GM12891 (cell line): ENCODE data around the gene STPG1.

Source experiments
- POLR2A ChIP-seq: IDR thresholded peaks from 2 replicates; pipeline ENCODE4 v1.6.1; 2011; ENCODE audit warnings: low read depth, low read length, control low read depth
- POLR2AphosphoS5 ChIP-seq: IDR thresholded peaks from 2 replicates; pipeline ENCODE4 v1.6.1; 2011; ENCODE audit warnings: low read depth, low read length, control low read depth

- TF ChIP-seq POLR2A: no peak
- no peak for TF ChIP-seq POLR2AphosphoS5
Measured at GRCh38 chr1:24455272-24455671, 41.7 kb upstream of the STPG1 start.
